Activated CD8-positive, alpha-beta memory T cell treated with anti-CD3 and anti-CD28 coated beads, Interleukin-2, amount 50 U/mL, for 24 hours (primary cell): Measurements from ENCODE around the gene TSPAN9.

ENCODE experiments used
- DNase-seq: peaks from one replicate; pipeline ENCODE4 v3.0.0-alpha.2; 2020; ENCODE audit errors: extremely low read depth

TSPAN9 gene, protein sequence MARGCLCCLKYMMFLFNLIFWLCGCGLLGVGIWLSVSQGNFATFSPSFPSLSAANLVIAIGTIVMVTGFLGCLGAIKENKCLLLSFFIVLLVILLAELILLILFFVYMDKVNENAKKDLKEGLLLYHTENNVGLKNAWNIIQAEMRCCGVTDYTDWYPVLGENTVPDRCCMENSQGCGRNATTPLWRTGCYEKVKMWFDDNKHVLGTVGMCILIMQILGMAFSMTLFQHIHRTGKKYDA

DNA sequence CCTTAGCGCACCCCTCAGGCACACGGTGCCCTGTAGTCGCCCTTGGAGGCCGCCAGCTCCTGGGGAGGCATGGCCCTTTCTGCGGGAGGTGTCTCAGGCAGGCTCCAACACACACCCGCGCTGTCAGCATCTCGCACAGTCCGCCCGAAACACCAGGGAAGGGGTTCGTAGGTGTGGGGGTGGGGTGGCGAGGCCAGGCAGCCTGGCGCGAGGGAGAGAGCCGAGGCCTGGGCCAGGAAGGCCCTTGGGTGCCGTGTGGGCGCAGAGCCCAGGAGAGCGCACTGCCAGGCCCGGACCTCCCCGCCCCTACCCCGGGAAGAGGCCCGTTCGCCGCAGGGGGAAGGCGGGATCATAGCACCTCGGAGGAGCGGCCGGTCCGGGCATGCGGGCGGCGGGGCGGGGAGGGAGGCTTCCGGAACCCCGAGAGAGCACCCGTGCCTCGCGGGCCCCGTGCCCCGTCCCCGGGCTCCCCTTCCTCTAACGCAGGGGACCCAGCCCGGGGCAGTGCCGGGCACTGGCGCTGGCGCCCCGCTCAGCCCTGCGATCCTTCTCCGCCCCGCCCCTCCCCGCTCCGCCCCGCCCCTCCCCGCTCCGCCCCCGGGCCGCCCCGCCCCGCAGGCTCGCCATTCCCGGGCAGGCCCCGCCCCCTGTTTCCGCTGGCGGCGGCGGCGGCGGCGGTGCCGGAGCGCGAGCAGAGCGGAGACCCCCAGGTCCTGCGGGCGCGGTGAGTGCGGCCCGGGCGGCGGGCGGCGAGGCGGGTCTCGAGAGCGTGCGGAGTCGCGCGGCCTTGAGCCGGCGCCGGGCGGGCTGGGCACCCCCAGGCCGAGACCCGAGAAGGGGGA lies at the start of gene TSPAN9:
TSS of gene TSPAN9 (plus strand) at position 650 of the 842 bp plus-strand sequence. CDS start 123,815 bp downstream, outside the sequence.
- DNase-seq = no peak

DNA sequence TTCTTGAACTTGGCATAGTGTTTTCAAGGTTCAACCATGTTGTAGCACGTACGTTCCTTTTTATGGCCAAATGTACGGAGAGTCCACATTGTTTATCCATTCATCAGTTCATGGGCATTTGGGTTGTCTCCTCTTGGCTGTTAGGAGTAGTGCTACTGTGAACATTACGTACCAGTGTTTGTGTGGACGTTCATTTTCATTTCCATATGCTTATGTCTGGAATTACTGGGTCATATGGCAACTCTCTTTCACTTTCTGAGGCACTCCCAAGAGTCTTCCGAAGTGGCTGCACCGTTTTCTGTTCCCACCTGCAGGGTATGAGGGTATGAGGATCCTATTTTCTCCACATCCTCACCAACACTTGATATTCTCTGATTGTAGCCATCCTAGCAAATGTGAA lies 49.1 kb upstream of the TSPAN9 start:
- DNase-seq = no peak

DNA sequence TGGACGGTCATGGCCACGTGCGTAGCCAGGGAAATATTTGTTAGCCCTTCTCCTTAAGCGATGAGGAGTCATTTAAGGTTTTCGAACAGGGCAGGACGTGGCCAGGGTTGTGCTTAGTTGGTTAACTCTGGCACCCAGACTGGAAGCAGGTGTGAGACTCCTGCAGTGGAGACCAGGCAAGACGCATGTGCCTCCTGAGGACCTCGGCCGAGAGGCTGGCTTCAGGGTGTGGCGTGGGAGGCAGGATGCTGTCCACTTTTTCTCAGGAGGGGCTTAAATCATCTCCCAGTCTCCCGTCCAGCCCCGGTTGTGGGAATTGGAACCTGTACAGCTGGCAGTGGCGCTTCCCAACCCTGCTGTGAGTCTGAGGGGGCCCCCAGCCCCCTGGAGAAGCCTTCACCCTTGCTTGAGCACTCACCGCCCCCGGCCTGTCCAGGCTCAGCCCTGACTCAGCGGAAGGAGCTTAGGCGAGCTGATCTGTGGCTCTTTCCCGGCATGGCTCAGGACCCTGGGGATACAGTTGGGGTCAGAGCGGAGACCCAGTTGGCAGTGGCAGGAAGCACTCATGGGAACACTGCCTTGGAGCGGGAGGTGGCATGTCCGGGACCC lies 46.3 kb upstream of the TSPAN9 start:
- DNase-seq = no peak

DNA sequence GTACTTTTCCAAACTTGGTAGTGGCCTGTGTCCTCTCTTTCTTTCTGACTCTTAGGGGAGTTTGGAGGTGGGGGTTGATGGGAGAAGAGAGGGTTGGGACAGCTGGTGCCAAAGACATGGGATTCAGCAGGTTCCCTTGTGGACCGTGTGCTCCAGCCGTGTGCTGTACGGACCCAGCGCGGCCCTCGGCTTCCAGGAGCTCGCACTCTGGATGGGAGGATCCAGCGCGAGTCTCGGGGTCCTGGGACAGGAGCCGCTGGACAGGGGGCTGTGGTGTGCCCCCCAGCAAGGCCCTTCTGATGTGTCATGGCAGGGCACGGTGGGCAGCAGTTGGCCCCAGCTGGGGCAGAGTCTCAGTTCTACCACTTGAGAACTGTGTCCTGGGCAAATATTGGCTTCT lies 45.0 kb upstream of the TSPAN9 start:
- DNase-seq = no peak

DNA sequence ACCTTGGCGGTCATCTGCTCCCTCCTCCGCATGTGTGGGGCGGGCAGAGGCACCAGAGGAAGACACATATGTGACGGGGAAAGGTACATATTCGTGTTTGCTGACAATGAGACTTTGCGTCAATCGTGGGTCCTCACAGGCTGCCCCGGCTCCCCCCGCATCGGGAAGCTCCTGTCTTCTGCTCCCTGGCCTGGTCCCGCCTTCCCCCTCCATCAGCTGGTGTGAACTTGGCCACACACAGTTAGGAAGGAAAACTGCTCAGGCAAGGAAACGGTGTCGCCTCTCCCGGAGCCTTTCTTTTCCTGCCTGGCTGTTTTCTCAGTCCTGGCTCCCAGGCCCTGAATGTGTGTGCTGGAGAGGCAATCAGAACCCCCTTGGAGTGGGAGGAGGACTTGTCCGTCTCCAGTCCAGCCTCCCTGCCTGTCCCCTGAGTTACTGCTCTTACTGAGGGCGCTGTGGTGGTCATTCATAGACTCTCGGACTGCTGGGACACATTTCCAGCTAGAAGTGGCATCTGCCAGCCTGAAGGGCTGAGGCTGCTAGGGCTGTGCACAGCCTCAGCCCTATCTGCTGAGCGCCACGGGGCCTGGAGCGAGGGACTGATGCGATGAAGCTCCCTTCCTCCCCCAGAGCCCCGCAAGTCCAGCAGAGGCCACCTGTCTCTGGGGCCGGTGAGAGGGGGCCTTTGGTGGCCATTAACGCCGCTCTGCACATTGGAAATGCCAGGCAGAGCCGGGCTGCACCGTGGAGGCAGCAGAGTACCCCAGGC lies 44.2 kb upstream of the TSPAN9 start:
- no peak for DNase-seq

DNA sequence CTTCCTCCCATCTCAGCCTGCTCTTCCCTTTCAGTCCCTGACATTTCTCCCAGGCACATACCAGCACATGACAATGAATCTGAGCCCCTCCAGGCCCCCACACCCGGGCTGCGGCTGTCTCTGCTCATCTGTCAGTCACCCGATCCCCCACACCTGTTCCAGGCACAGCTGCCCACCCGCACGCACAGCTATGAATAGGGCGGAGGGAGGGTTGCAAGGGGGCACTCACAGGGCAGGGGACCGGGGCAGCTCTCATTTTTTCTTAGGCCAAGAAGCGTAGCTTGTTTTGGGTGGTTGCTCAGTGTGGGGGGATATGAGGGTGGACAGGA lies 43.7 kb upstream of the TSPAN9 start:
- DNase-seq = no peak

DNA sequence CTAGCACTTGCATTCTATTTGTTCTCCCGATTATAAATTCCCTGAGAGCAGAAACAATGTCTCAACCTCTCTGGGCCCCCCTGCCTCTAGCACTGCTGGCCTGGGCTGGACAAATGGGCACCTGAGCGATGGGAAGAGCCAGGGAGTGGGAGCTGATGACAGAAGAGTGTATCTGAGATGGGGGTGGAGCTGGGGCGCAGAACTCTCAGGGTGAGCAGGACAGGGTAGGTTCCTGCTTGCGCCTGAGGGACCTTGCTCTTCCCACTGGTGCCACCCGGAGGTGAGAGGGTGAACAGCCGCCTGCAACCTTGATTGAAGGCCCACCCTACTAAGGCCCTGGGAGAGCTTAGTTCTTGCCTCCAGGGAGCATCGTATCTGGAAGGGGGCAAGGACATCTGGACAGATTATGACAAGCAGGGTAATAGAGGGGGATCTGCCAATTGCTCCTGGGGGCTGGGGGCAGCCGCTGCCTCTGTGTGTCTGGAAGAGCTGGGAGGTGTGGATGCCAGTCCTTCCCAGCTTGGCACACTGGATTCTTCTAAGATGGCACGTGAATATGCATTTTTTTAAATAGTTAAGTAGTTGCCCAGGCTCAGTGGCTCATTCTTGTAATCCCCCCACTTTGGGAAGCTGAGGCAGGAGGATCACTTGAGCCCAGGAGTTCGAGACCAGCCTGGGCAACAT lies 43.0 kb upstream of the TSPAN9 start:
- no peak for DNase-seq

DNA sequence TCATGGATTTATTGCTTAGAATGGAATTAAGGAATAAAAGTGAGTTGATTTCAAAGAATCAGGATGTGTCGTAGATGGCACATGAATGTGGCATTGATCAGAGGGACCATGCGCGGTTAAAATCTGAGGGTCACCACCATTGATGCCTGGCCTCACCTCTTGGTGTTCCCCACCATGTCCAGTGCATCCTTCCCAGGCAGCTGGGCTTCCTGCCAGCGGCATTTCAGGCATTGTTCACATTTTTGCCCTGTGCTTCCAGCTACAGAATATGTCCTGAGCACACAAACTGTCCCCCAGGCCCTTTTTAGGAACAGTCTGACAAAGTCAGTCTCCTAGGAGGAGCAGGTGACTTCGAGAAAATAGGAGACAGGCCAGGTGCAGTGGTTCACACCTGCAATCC lies 42.0 kb upstream of the TSPAN9 start:
- no peak for DNase-seq

DNA sequence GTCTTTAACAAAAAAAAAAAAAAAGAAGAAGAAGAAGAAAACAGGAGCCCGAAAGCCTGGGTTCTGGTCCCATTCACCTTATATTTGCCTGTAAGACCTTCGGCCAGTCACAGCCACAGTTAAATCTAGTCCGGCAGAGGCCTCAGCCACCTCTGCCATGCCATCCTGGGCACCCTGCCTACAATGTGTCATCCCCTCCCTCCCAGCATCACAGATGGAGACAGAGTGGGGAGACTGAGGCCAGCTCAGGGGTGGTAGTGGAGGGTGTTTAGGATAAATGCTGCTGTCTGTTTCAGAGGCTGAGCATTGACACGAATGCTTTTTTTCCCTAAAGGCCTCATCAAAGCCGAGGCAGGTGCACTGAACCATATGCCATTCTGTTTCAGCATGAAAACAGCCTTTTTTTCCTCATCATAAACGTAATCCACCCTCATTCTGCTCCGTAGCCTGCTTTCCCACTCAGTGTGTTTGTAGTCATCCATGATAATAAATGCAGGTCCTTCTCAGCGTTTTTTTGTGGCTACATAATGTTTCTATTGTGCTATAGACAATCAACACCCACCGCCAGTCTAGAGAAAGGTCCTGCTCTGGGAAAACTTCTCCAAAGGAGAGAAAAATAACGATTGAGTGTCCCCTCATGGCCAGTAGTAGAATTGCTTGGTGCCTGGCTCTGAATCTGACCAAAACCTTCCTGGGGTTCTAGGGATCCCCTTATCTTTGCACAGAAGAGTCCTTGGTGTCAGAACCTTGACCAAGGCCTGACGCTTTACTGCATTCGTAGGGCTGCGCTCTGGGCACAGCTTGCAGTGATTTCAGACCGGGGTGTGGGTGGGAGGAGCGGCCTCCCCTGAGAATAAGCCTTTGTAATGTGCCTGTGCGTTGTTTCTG lies 41.1 kb upstream of the TSPAN9 start:
- no peak for DNase-seq

DNA sequence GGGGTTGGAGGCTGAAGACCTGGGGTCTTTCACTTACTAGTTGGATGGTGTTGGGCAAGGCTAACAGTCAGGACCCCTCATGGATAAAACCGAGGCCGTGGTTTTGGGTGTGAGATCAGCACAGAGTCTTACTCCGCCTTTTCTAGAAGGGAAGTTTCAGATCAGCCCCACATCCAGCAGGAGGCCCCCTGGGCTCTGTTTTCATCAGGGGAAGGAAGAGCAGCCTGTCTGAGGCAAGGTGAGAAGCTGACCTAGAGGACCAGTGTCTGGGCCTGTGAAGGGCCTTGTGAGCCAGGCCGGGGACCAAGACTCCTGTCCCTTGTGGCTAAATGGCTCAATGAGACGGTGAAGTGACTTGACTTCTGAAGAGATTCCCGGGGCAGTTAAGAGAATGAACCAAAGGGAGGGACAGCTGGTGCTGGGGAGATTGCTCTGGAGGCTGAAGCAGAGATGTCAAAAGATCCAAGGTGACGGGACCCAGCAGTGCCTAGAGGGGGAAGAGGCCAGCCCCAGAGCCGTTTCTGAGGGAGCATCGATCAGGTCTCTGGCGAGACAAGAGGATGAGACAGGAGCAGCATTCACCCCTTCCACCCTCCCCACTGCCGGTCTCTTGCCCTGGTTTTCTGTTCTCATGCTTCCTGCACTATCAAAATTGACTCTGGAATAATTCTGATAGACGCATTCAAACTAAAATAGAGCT lies 40.1 kb upstream of the TSPAN9 start:
- no peak for DNase-seq

DNA sequence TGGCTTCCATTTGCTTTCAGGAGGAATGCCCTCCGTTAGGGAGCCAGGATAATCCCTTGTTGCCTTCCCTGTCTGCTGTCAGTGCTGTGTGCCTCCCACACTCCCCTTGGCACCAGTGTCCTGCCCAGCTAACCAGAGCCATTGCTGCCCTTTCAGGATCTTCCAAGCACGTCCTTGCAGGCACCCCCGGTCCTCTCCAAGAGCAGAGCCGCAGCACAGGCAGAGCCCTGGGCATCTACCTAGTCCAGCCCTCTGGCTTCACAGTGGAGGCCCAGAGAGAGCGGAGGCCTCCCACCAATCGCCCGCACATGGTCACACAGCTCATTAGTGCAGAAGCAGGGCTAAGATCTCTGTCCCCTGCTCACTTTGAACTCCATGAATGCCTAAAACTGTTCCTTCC lies 39.0 kb upstream of the TSPAN9 start:
- no peak for DNase-seq

DNA sequence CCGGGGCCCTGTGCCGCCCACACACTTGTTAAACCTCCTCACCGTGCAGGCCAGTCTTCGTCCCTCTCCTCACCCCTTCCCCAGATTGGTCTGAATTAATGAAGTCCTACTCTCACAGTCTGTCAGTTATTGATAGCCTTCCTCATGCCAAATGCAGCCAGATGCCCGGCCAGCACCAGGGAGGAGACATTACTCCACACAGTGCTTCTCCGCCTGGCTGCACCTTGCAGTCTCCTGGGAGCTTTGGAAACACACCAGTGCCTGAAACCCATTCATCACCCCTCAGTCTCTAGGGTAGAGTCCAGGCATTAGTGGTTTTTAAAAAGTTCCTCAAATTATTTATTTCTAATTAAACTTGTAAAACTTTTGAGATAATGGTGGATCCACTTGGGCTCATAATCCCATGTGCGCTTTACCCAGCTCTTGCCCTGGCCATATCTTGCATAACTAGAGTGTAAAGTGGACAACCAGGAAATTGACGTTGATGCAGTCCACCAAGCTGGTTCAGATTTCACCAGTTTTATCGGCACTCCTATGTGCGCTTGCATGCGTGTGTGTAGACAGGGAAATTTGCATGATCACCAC lies 38.2 kb upstream of the TSPAN9 start:
- no peak for DNase-seq

DNA sequence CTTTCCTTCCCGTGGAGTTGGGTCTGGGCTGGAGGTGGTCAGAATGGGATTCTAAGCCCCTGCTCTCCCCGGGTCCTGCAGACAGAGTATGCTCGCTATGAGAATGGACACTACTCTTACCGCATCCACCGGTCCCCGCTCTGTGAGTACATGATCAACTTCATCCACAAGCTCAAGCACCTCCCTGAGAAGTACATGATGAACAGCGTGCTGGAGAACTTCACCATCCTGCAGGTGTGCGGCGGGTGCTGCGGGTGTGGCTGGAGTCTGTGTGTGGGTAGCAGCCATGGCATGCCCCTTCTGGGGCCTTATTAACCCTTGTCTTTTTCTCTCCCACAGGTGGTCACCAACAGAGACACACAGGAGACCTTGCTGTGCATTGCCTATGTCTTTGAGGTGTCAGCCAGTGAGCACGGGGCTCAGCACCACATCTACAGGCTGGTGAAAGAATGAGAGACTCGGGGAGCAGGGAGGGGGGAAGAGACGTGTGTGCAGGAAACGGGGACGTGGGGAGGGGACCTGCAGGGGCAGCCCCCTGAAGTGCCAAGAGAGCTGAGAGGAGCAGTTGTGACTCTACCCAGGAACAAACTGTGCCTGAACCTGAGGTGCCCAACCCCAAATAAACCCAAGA lies 37.0 kb upstream of the TSPAN9 start:
- DNase-seq = no peak

DNA sequence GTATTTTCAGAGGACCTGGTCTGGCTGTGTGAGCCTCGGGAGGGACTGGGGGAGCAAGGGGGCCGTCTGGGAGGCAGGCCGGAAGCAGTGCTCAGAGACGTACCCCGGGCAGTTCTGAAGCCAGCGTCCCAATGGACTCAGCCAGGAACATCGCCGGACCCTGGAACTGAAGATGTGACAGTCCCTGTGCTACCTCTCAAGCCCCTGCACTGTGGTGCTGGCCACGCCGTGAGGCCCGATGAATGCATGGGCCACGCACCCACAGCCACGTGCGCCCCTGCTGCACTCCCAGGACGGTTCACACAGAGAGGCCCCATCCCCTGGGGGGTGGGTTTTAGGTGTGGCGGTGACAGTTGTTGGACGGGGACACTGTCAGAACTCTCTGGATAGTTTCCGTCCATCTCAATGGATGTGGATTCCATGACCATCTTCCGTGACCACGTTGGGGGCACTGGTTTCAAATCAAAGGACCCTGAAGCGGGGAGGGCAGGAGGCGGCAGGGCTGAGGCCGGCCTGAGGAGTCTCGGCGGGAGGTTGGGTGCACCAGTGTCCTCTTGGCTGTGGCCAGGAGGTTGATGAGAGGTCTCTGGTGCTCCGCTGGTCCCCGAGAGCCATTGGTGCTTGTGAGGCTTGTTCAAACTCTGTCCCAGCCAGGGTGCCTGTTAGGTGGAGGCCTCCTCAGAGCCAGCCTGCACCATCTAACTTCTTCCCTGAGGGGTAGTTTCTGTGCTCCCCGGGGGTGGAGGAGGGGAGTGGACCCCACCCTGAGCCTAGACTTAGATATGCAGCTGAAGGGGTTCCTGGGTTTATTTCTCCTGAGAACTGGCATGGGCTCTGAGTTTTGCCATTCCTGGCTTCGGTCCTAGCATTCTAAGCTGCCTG lies 36.3 kb upstream of the TSPAN9 start:
- DNase-seq = no peak

DNA sequence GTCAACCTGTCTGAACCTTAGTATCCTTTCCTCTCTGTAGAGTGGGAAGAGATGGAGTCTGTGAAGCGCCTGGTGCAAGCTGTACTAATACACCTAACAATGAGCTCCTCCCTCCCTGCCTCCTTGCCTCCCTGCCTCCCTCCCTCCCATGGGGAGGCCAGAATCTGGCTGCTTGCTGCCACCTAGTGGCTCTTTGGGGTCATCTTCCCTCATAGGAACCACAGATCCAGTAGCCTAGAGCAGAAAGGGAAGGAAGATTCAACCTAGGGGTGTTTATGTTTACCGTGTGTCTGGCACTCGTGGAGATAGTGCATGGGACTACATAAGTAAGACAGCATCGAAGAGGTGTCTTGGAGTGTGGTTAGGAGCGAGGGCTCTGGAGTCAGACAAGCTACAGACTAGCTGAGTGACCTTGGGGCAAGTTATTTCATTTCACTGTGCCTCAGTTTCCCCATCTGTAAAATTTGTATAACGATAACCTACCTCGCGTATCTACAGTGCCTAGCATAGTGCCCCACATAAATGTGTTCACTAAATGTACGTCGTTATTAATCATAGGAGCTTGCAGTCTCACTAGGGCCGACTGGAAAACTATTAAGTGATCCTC lies 35.5 kb upstream of the TSPAN9 start:
- DNase-seq = peak; percentile 14

DNA sequence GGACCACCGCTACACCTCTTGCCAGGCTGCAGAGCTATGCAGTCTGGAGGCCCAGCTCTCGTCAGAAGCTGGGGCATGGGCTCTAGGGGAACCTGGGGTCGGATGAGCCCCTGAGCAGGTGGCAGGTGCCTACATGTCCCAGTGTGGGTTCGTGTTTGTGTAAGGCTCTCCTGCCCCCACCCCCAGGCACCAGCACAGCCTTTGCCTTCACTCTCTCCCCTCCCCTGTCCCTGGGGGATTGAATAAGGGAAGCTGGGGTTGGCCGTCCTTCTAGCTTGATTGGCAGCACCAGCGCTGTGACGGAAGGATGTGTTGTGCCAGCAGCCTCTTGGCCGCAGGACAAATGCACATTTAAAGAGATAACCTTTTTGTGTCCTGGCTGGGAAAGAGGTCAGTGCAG lies 34.8 kb upstream of the TSPAN9 start:
- no peak for DNase-seq

DNA sequence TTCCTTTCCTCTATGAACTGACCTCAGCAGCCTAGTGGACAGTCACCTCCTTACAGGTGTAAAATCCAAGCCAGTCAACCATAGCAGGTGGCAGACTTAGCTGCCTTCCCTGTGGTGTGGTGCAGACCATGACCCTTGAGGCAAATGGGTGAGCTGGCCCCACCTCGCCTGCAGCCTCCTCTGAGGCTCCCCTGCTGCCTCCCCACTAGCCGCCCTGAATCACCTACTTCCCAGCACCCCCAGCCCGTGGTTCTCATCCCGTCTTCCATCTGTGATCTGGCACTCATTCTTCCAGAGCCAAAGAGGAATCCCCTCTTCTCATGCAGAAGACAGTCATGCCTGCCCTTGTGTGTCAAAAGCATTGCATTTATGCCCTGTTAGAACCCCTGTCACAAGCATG lies 34.4 kb upstream of the TSPAN9 start:
- no peak for DNase-seq

DNA sequence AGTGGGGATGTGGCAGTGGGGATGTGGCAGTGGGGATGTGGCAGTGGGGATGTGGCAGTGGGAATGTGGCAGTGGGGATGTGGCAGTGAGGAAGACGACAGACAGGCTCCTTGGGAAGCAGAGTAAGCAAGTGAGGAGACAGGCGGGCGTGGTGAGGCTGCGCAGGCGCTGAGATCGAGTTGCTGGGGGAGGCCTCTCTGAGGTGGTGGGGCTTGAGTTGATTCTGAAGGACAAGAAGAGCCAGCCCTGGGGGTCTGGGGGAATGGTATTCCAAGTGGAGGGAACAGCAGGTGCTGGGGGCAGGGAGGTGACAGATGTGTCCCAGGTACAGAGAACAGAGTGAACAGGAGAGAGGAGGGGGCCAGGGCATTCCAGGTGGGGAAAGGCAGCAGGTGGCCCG lies 33.8 kb upstream of the TSPAN9 start:
- DNase-seq = no peak
